WERI-Rb-1 (cell line): ENCODE data around the gene MAN1A2.
A peak's percentile ranks its signal among the peaks of the same experiment; 100 is the strongest.

Experiments
- DNase-seq: peaks from one replicate; pipeline ENCODE4 v3.0.0-alpha.2; 2020
- H3K27ac ChIP-seq: fragments of 250-450 bp; sonication (Bioruptor Pico); 2 replicates; pipeline ENCODE4 v1.5.1; 2020; ENCODE audit warnings: mild to moderate bottlenecking, moderate library complexity
- H3K27me3 ChIP-seq: fragments of 250-450 bp; sonication (Bioruptor Pico); 2 replicates; pipeline ENCODE4 v1.5.1; 2021; ENCODE audit warnings: mild to moderate bottlenecking, low read depth, moderate library complexity; ENCODE audit not compliant: insufficient read depth, severe bottlenecking
- H3K36me3 ChIP-seq: fragments of 250-450 bp; sonication (Bioruptor Pico); 2 replicates; pipeline ENCODE4 v1.5.1; 2020; ENCODE audit warnings: mild to moderate bottlenecking, moderate library complexity
- H3K4me3 ChIP-seq: 2 replicates; pipeline ENCODE4 v1.5.1; 2011; ENCODE audit warnings: low read depth, mild to moderate bottlenecking, control low read depth, low read length
- H3K9me3 ChIP-seq: fragments of 250-450 bp; sonication (Bioruptor Pico); 2 replicates; pipeline ENCODE4 v1.5.1; 2021; ENCODE audit warnings: mild to moderate bottlenecking, moderate library complexity; ENCODE audit not compliant: severe bottlenecking
- CTCF ChIP-seq: IDR thresholded peaks from 2 replicates; pipeline ENCODE4 v1.5.1; 2011; ENCODE audit warnings: low read depth, mild to moderate bottlenecking, control low read depth, inconsistent platforms, low read length

MAN1A2 gene

GRCh38 chr1:117359561-117360289 lies 7.5 kb upstream of the MAN1A2 start:
- TF ChIP-seq CTCF = no peak
- no peak for DNase-seq
- H3K9me3 ChIP-seq = no peaks in the 10 kb centered on the region
- no peaks in the 10 kb centered on the region for H3K36me3 ChIP-seq
- no peaks in the 10 kb centered on the region for H3K27me3 ChIP-seq
- no peak overlapping the region for H3K4me3 ChIP-seq
- H3K27ac ChIP-seq = no peak overlapping the region

GRCh38 chr1:117362986-117363385 lies 4.3 kb upstream of the MAN1A2 start:
- H3K27me3 ChIP-seq = no peaks in the 10 kb centered on the region
- H3K36me3 ChIP-seq = no peaks in the 10 kb centered on the region; the same call in 1 of the 2 replicates
- H3K27ac ChIP-seq = no peak overlapping the region
- no peak for DNase-seq
- no peaks in the 10 kb centered on the region for H3K9me3 ChIP-seq
- no peak for TF ChIP-seq CTCF
- H3K4me3 ChIP-seq = no peak overlapping the region

GRCh38 chr1:117363571-117364048 lies 3.6 kb upstream of the MAN1A2 start:
- H3K27me3 ChIP-seq = no peaks in the 10 kb centered on the region
- TF ChIP-seq CTCF = no peak
- DNase-seq = no peak
- no peak overlapping the region for H3K4me3 ChIP-seq
- no peak overlapping the region for H3K27ac ChIP-seq
- H3K9me3 ChIP-seq = no peaks in the 10 kb centered on the region
- no peaks in the 10 kb centered on the region; the same call in 1 of the 2 replicates for H3K36me3 ChIP-seq

GRCh38 chr1:117364240-117364639 lies 3.0 kb upstream of the MAN1A2 start:
- H3K27me3 ChIP-seq = no peaks in the 10 kb centered on the region
- H3K4me3 ChIP-seq = no peak overlapping the region
- no peak for TF ChIP-seq CTCF
- no peaks in the 10 kb centered on the region; the same call in 1 of the 2 replicates for H3K36me3 ChIP-seq
- no peaks in the 10 kb centered on the region for H3K9me3 ChIP-seq
- DNase-seq = no peak
- H3K27ac ChIP-seq = no peak overlapping the region

GRCh38 chr1:117365350-117366176 lies 1.7 kb upstream of the MAN1A2 start:
- TF ChIP-seq CTCF = no peak
- DNase-seq = no peak
- Histone ChIP-seq H3K27ac (peak overlapping the region; percentile 93), H3K27me3 (no peaks in the 10 kb centered on the region), H3K4me3 (peak overlapping the region; percentile 64), H3K9me3 (no peaks in the 10 kb centered on the region), H3K36me3 (no peaks in the 10 kb centered on the region; the same call in 1 of the 2 replicates)
